Activated T-cell treated with anti-CD3 and anti-CD28 coated beads for 48 hours (primary cell): ENCODE data around the gene RTTN.

Experiments used
- DNase-seq: peaks from one replicate; pipeline ENCODE4 v3.0.0-alpha.2; 2020; ENCODE audit warnings: low read depth

RTTN gene

DNA sequence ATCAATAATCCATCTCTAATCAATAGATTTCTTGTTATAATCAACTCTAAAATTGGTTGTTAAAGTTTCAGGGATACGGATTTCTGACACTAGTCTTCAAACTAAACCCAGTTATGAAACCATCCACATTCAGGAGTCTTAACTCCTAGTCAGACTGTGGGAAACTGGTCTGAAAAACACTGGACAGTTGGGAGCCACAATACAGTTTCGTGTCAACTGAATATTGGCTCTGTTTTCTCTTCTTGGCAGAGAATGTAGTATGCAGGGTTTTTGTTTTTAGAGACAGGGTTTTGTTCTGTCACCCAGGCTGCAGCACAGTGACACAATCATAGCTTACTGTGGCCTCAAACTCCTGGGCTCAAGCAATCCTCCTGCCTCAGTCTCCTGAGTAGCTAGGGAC lies 123.1 kb downstream of the RTTN start:
- no peak for DNase-seq

DNA sequence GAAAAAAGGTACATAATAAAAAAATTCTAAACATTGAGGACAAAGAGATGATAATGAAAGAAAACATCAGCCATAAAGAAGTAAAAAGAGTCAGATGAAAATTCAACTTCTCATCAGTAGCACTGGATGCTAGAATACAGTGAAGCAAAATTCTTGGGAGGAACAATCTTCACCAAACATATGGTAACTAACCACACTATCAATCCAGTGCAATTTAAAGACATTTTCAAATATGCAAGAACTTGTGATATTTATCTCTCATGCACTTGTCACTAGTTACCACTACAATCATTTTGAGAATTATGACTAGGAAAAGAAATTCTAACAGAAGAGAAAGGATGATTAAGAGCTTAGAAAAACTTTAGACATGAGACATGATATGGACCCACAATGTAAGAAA lies 127.4 kb downstream of the RTTN start:
- DNase-seq: no peak

GRCh38 chr18:70075906-70076305 lies 129.6 kb downstream of the RTTN start:
- no peak for DNase-seq

DNA sequence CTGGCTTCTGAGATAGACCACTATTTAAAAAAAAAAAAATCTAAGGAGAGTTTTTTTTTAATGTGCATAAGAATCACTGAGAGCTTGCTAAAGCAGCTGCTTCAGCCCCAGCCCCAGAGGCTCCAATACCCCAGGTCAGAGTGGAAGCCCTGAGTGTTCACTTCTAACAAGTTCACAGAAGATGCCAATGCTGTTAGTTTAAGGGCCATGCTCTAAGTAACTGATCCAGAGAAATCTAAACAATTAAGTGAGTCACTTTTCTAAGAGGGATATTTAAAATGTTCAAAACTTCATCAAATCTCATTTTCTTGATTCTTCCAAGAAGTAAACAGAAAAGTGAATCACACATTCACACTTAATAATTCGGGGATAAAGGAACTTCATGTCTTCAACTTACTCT lies 131.4 kb downstream of the RTTN start:
- DNase-seq: no peak

DNA sequence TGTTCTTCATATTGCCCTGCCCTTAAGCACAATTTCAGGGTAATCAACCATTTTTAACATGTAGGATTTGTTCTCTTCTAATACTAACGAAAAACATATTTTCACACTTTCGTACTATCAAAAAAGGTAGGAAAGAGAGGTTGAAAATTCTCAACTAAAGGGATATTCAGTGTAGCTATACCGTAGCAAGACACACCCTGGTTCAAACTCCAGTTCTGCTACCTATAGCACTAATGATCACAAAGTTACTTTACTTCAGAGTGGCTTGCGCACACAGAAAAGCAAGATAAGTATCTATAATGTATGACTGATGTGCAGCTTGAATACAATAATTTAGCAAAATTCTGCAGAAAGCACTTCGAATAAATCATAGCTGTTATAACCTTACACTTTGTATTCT lies 132.1 kb downstream of the RTTN start:
- no peak for DNase-seq

GRCh38 chr18:70072678-70073077 lies 132.8 kb downstream of the RTTN start:
- DNase-seq: no peak

DNA sequence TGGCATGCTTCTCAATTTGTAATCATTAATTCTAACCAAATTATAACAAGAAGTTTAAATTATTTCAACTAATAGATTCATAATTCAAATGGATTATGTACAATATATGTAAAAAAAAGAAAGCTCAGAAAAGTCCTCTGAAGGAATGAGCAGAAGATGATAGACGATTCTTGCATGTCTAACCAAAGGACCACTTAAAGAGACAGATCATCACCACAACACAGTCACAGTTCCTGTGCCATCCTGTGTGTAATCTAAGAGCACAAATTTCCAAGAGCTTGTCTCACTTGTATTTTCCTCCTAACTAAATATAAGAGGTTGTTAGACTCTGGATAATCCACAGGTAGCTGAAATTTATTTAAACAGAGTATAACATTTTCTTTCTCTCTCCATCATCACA lies 135.5 kb downstream of the RTTN start:
- no peak for DNase-seq

- DNase-seq: no peak
Observed at GRCh38 chr18:70069382-70069781, 136.1 kb downstream of the RTTN start.

- no peak for DNase-seq
Observed at GRCh38 chr18:70068981-70069380, 136.5 kb downstream of the RTTN start.

DNA sequence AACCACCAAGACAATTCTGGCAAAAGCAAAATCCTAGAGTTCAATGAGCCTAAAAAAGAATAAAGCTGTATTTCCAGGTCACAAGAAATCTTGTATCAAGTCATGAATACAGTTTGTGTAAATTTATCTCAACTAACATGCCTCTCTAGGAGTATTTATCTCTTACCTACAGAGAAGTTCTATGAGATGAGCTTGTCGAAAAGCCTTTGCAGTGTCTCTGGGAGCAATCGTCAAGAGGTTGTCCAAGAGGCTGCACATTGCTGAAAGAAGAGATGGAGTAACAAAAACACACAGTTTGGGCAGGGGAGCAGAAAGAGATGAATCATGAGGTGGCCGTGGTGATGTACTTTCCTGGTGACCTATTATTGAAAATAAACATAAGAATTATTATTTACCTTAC lies 145.8 kb downstream of the RTTN start:
- DNase-seq: no peak

GRCh38 chr18:70058916-70059315 lies 146.6 kb downstream of the RTTN start:
- DNase-seq: no peak

- DNase-seq: no peak
Observed at GRCh38 chr18:70047931-70048603, 157.4 kb downstream of the RTTN start.

GRCh38 chr18:70046796-70047195 lies 158.7 kb downstream of the RTTN start:
- DNase-seq: no peak

DNA sequence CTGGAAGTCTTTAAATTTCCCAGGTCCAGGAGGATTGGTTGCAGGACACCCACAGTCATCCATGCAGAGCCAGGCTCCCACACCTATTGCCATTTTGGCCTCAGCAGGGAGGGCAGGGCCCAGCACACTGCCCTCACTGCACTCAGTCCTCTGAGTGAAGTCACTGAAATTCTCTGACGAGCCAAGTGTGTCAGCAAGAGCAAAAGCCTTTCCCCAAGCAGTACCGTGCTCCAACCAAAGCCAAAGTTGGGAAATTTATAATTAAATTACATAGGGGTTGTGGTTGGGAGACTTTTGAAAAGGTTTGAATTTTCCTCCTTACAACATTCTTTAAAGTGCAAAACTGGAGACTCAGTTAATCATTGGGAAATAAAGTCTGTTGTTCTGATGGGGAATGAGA lies 159.3 kb downstream of the RTTN start:
- DNase-seq: no peak

DNA sequence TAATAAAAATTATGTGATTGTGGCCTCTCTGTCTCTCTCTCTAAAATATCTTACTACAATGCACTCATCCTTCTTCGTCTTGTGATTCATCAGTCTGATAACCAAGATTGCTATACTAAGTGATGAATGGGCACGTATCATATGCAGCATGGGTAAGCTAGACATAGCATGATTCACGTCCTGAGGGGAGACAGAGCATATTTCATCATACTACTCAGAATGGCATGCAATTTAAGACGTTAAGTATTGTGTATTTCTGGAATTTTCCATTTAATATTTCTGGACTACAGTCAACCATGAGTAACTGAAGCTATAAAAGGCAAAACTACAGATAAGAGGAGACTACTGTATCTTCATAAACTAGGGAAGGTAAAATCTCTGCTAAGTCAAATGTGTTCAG lies 160.9 kb downstream of the RTTN start:
- DNase-seq: no peak

- DNase-seq: no peak
Observed at GRCh38 chr18:70041459-70042050, 163.9 kb downstream of the RTTN start.

DNA sequence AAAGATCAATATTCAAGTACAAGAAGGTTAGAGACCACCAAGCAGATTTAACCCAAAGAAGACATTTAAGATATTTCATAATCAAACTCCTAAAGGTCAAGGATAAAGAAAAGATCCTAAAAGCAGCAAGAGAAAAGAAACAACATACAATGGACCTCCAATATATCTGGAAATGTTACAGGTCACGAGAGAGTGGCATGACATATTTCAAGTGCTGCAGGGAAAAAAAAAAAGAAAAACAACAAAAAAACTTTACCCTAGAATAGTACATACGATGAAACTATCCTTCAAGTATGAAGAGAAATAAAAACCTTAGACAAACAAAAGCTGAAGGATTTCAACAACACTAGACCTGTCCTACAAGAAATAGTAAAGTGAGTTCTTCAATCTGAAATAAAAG lies 166.3 kb downstream of the RTTN start:
- no peak for DNase-seq

GRCh38 chr18:70037431-70038061 lies 167.9 kb downstream of the RTTN start:
- DNase-seq: no peak

DNA sequence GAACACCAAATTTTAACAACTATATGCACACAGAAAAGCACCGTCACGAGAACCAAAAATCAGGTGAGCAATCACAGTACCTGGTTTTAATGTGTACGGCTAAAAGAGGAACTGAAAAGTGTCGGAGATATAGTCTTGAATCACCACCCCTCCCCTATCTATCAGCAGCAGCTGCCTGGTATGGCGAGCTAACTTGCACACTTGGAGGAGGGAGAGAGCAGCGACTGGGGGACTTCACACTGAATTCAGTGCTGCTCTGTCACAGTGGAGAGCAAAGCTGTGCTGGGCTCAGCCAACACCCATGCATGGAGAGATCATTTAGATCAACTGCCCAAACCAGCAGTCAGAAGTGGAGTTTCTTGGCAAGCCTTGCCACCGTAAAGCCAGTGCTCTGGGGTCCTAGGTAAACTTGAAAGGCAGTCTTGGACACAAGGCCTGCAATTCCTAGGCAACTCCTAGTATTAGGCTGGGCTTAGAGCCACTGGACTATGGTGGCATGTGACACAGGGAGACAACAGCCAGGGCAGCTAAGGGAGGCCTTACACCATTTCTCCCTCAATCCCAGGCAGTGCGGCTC lies 168.6 kb downstream of the RTTN start:
- no peak for DNase-seq

GRCh38 chr18:70036168-70036567 lies 169.3 kb downstream of the RTTN start:
- DNase-seq: no peak

GRCh38 chr18:70031221-70031620 lies 174.3 kb downstream of the RTTN start:
- no peak for DNase-seq

- DNase-seq: no peak
Observed at GRCh38 chr18:70030728-70031127, 174.8 kb downstream of the RTTN start.

DNA sequence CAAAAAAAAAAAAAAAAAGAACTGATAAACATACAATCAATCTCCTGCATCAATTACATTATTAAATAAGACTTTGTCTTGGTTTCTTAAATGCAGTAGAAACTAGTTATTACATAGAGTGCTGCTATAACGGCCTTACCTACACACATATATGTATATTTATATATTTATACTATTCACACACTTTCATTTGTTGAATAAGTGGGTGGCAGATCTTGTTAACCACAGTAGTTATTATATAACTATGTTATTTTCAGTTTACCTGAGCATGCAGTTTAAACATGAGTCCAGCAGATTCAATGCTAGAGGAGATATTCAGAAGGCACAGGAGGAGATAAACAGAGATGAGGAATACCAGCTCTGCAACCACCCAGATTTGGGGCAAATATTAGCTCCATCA lies 176.3 kb downstream of the RTTN start:
- no peak for DNase-seq
